Activated CD4-positive, alpha-beta T cell treated with anti-CD3 and anti-CD28 coated beads, Interleukin-2, amount 10 ng/mL, durations not matched to agents 24 days and 14 days (primary cell): ENCODE data around the gene STPG3. TPM values are rescaled to one million over a fixed set of nuclear protein-coding genes. Genes with fewer than 3 reads are reported as not detected.
"Not testable (repeated sequence)": the region's sequence is repeated elsewhere in the genome, so short reads cannot be mapped to it uniquely, and the experiment has no call there.

Source experiments
- DNase-seq: peaks from one replicate; pipeline ENCODE4 v3.0.0; 2022
- H3K27ac Mint-ChIP-seq: one replicate; pipeline ENCODE4 v1.8.0; 2022; ENCODE audit warnings: mild to moderate bottlenecking, mixed read lengths
- H3K27me3 Mint-ChIP-seq: one replicate; pipeline ENCODE4 v1.8.0; 2022; ENCODE audit warnings: mixed read lengths
- H3K36me3 Mint-ChIP-seq: one replicate; pipeline ENCODE4 v1.8.0; 2022; ENCODE audit warnings: low read depth, mild to moderate bottlenecking, mixed read lengths
- H3K4me1 Mint-ChIP-seq: one replicate; pipeline ENCODE4 v1.8.0; 2021; ENCODE audit warnings: mixed read lengths
- H3K4me3 Mint-ChIP-seq: one replicate; pipeline ENCODE4 v1.8.0; 2022; ENCODE audit warnings: mild to moderate bottlenecking, moderate library complexity, mixed read lengths
- H3K9me3 Mint-ChIP-seq: one replicate; pipeline ENCODE4 v1.8.0; 2021; ENCODE audit warnings: mixed read lengths
- intact Hi-C: fragments of 100-400 bp; cut with micrococcal nuclease; formaldehyde crosslinking; loops from one replicate; pipeline ENCODE4 v1.15.1; 2023
- total RNA-seq: library from RNA; stranded (reverse); gene quantifications from 2 replicates; pipeline ENCODE4 v1.2.3, GENCODE V29; 2022

The STPG3 gene
- total RNA-seq, 1 donor from 2014 or later: 0.54 TPM

DNA sequence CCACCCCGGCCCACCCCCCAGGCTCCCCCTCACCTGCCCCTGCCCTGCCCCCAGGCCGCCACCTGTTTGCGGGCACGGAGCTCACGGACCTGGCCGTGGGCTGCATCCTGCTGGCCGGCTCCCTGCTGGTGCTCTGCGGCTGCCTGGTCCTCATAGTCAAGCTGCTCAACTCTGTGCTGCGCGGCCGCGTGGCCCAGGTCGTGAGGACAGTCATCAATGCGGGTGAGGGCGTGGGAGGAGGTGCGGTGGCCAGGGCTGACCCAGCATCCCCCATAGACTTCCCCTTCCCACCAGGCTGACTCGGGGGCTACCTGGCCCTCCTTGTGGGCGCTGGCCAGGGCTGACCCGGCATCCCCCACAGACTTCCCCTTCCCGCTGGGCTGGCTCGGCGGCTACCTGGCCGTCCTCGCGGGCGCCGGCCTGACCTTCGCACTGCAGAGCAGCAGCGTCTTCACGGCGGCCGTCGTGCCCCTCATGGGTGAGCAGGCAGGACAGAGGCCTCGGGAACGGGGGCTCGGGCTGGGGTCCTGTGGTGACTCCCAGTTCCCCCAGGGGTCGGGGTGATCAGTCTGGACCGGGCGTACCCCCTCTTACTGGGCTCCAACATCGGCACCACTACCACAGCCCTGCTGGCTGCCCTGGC, 16.9 kb upstream of the STPG3 start:
- H3K9me3 Mint-ChIP-seq: no peaks in the 10 kb centered on the region
- no peak overlapping the region for H3K27ac Mint-ChIP-seq
- peaks cover 7% of the 10 kb centered on the region for H3K4me1 Mint-ChIP-seq
- intact Hi-C loops: no loop called here
- H3K4me3 Mint-ChIP-seq: no peak overlapping the region
- H3K36me3 Mint-ChIP-seq: peaks cover 2% of the 10 kb centered on the region
- peaks cover 2% of the 10 kb centered on the region for H3K27me3 Mint-ChIP-seq
- no peak for DNase-seq

DNA sequence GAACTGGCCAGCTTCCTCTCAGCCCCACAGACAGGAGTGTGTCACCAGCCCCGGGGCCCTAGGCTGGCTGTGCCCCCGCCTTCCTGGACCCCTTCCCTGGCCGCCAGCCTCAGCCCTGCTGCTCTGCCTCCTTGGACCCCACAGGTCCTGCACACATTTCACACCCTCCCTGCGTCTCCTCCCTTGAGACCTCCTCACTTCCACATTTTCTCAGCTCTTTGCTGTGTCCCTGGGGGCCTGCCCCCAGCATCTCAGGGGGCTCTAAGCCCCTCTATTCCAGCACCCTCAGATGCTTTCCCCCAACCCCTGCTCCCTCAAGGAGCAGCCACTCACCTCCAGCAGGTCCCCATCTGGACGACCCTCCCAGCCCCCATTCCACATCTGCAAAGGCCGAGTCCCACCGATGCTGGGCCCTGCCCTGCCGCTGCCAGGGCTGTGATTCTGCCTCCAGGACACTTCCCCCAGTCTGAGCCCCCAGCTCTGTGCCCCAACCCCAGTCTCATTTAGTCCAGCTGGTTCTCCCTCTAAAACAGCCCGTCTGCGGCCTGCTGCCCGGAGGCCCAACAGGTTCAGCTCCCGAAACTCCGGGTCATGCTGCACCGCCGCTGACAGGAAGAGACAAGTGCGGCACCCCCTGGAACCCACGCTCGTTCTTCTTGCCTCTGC, 16.2 kb upstream of the STPG3 start:
- Mint-ChIP-seq H3K27me3 (peaks cover 2% of the 10 kb centered on the region), H3K27ac (no peak overlapping the region), H3K4me1 (peaks cover 7% of the 10 kb centered on the region), H3K9me3 (no peaks in the 10 kb centered on the region), H3K36me3 (peaks cover 2% of the 10 kb centered on the region), H3K4me3 (no peak overlapping the region)
- intact Hi-C loops: no loop called here
- DNase-seq: no peak

DNA sequence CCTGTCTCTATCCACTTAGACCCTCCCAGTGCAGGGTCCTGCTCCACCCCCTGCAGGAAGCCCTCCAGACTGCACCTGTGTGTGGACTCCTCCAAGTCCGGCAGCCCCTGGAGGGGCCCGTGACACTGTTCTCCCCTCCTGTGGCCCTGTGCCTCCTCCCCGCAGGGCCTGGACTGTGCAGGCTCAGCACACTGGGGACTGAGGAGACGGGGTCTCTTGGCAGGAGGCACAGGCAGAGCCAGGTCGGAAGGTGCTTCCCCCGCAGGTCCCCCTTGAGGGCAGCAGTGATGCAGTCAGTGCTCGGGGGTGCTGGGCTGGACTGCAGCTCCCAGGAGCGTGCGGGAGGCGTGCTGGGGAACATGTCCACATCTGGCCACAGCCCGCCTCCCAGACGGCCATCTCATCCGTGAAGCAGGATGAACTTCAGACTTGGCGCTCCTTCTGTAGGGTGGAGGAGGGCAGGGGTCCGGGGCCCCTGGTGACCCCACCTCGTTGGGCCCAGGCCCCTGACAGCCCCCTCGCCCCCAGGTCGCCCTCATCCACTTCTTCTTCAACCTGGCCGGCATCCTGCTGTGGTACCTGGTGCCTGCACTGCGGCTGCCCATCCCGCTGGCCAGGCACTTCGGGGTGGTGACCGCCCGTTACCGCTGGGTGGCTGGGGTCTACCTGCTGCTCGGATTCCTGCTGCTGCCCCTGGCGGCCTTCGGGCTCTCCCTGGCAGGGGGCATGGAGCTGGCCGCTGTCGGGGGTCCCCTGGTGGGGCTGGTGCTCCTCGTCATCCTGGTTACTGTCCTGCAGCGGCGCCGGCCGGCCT, 15.5 kb upstream of the STPG3 start:
- Mint-ChIP-seq H3K27ac (no peak overlapping the region), H3K4me1 (peaks cover 7% of the 10 kb centered on the region)
- intact Hi-C loops: loop anchor here (2.0 kb wide), 1 partner anchor 47 kb away; the partner anchor contains the start of genes ANAPC2 and SSNA1

DNA sequence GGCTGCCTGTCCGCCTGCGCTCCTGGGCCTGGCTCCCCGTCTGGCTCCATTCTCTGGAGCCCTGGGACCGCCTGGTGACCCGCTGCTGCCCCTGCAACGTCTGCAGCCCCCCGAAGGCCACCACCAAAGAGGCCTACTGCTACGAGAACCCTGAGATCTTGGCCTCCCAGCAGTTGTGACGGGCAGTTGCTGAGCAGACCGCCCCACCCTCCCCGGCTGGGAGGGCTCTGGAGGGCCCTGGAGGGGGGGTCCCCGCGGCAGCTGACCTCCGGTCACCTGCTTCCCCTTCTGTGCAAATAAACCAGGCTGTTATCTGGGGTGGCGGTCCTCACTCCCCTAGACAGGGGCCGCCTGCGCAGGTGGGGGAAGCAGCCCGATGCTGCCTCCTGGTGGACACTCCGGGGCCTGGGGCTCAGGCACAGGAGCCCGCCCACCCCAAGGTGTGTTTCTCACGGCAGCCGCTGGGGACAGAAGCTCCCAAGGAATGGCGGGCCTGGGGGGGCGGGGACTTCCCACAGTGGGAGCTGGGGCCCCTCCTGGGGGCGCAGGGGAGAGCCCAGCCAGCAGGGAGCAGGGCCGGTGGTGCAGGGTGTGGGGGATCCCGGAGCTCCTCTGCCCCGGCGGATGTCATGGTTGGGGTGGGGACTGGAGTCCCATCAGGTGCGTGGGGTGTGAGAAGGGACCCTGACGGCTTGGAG, 14.7 kb upstream of the STPG3 start:
- Mint-ChIP-seq H3K9me3 (no peaks in the 10 kb centered on the region), H3K4me3 (no peak overlapping the region), H3K4me1 (peaks cover 7% of the 10 kb centered on the region), H3K27ac (no peak overlapping the region), H3K36me3 (peaks cover 5% of the 10 kb centered on the region), H3K27me3 (peaks cover 3% of the 10 kb centered on the region)
- peak; percentile 97 for DNase-seq
- intact Hi-C loops: loop anchor here (2.0 kb wide), 1 partner anchor 48 kb away; the partner anchor contains the start of genes ANAPC2 and SSNA1

More for the DNA sequence above, 15.5 kb upstream of the STPG3 start:
- H3K4me3 Mint-ChIP-seq: no peak overlapping the region
- peaks cover 2% of the 10 kb centered on the region for H3K27me3 Mint-ChIP-seq
- H3K9me3 Mint-ChIP-seq: no peaks in the 10 kb centered on the region
- DNase-seq: no peak
- H3K36me3 Mint-ChIP-seq: peaks cover 2% of the 10 kb centered on the region

DNA sequence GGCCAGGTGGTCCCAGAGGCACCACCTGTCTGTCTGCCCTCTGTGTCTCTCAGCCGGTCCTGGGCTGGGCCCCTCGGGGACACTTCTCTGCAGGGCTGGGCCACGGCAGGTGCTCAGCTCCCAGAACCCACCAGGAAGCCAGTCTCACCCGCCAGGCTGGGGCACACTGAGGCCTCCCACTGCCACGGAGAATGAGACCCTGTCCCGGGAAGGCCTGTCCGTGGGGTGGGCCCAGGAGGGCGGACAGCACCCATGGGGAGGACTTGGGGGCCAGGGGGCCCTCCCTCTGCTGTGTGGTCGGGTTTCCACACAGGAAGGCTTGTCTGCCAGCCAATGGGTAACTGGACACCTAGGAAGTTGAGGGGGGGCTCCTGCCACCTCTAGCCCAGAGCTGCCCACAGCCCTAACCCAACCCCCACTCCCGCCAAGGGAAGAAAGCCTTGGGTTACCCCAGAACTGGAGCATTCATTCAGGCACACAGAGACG, 14.1 kb upstream of the STPG3 start:
- peaks cover 7% of the 10 kb centered on the region for H3K4me1 Mint-ChIP-seq
- H3K4me3 Mint-ChIP-seq: no peak overlapping the region
- intact Hi-C loops: loop anchor here (2.0 kb wide), 1 partner anchor 48 kb away; the partner anchor contains the start of genes ANAPC2 and SSNA1
- H3K27me3 Mint-ChIP-seq: peaks cover 3% of the 10 kb centered on the region
- peaks cover 9% of the 10 kb centered on the region for H3K36me3 Mint-ChIP-seq
- no peaks in the 10 kb centered on the region for H3K9me3 Mint-ChIP-seq
- DNase-seq: no peak
- no peak overlapping the region for H3K27ac Mint-ChIP-seq

DNA sequence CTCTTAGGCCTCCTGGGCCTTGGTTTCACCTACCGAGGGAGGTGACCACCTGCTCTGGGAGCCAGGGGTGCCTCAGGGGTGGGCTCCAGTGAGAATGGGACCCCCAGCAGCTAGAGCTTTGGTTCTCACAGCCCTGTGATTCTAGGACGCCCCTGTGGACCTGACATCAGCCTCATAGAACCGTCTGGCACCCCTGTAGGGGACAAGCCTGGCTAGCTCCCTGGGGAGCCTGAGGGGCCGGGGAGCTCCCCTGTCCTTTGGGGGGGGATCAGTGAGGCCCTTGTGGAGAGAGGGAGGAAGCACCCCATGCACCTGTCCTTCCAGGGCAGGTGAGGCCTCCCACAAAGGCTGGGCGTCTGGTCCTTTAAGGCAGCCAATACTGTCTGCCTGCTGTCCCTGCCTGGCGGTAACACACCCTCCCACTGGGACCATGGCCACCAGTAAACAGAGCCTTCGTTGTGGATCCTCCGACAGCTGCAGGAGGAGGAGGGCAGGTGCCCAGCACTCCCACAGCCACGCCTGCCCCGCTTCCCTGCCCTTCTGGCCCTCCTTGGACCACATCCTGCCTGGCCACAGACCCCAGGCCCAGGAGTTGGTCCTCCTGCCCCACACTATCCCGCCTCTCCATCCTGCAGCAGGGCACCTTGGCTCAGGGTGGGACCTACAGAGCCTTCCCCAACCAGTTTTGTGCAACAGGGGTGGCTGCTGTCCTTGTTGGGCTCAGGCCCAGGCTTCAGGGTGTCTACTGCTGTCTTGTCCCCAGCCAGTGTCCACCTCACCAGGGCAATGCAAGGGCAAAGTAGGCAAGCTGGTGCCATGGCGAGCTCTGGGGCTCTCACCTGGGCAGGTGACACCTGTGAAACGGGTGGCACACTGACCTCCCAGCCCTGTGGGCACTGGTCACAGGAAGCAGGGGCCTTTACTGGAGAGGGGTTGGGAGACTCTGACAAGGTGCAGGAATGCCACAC, 13.0 kb upstream of the STPG3 start:
- Mint-ChIP-seq H3K9me3 (no peaks in the 10 kb centered on the region), H3K27me3 (peaks cover 3% of the 10 kb centered on the region), H3K4me1 (peaks cover 17% of the 10 kb centered on the region), H3K36me3 (peaks cover 20% of the 10 kb centered on the region), H3K27ac (no peak overlapping the region), H3K4me3 (peak overlapping the region; percentile 15)
- intact Hi-C loops: loop anchor here (2.0 kb wide), 1 partner anchor 49 kb away; the partner anchor contains the start of genes ANAPC2 and SSNA1
- no peak for DNase-seq

DNA sequence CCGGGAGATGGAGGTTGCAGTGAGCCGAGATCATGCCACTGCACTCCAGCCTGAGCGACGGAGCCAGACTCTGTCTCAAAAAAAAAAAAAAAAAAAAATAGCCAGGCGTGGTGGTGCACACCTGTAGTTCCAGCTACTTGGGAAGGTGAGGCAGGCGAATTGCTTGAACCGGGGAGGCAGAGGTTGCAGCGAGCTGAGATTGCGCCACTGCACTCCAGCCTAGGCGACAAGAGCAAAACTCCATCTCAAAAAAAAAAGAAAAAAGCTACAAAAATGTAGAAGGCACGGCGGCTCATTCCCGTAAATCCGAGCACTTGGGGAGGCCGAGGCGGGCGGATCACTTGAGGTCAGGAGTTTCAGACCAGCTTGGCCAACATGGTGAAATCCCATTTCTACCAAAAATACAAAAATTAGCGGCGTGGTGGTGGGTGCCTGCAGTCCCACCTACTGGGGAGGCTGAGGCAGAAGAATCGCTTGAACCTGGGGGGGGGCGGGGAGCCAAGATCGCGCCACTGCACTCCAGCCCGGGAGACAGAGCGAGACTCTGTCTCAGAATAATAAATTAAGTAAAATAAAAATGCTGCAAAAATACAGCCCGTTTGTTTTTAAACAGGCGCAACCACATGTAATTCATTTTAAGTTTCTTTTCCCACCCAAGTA, 11.4 kb upstream of the STPG3 start:
- Mint-ChIP-seq H3K27ac (peak overlapping the region; percentile 53), H3K4me1 (peaks cover 19% of the 10 kb centered on the region), H3K4me3 (peak overlapping the region; percentile 90), H3K36me3 (peaks cover 28% of the 10 kb centered on the region)
- H3K27me3 Mint-ChIP-seq, H3K9me3 Mint-ChIP-seq, DNase-seq: not testable (repeated sequence)
- intact Hi-C loops: loop anchor here (2.0 to 5.0 kb wide), 2 partner anchors 37 to 111 kb away; partner anchors contain the start of gene TPRN

DNA sequence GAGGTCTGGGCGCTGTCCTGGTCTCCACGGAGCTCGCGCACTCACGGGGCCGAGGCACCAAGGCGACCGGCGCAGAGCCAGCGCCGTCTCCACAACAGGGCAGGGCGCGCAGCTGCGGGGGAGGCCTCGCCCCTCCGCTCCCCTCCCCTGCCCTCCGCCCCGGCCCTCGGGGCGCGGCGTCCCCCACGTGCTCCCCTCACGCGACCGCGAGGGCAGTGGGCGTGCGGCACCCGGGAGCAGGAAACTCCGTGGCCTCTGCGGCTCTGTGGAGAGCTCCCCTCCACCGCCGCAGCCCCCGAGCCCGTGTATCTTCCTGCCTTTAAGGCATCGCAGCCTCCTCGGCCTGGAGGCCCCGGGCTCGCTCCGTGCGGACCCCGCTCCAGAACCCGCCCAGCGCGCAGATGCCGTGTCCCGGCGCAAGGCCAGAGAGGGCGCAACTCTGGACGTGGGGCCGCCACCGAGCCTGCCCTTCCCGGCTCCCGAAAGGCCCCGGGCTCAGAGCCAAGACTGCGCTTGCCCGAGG, 10.7 kb upstream of the STPG3 start:
- intact Hi-C loops: loop anchor here (2.0 to 5.0 kb wide), 2 partner anchors 38 to 112 kb away; partner anchors contain the start of gene TPRN
- peak; percentile 93 for DNase-seq
- peaks cover 2% of the 10 kb centered on the region for H3K27me3 Mint-ChIP-seq
- H3K36me3 Mint-ChIP-seq: peaks cover 28% of the 10 kb centered on the region
- H3K27ac Mint-ChIP-seq: peak overlapping the region; percentile 53
- H3K4me3 Mint-ChIP-seq: peak overlapping the region; percentile 90
- peaks cover 19% of the 10 kb centered on the region for H3K4me1 Mint-ChIP-seq
- H3K9me3 Mint-ChIP-seq: no peaks in the 10 kb centered on the region

DNA sequence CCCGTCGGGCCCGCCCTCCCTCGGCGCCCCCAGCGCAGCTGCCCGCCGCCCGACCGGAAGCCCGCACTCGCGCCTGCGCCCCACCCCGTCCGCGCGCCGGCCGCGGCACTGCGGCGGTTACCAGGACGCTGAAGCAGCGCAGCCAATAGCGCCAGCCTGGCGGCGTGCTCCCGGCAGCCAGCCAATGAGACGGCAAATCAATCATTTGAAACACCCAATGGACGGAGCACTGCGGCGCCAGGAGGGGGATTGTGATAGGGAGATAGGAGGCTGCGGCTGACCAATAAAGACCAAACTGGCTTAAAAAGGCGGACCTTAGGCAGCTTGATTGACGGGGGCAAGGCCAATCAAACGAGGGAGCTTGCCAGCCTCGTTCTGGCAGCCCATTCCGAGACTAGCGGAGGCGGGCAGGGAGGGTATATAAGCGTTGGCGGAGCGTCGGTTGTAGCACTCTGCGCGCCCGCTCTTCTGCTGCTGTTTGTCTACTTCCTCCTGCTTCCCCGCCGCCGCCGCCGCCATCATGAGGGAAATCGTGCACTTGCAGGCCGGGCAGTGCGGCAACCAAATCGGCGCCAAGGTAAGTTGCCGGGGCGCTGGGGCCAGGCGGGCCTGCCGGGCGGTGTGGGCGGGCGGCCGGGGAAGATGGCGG, 10.1 kb upstream of the STPG3 start, which contains the start of gene TUBB4B:
Gene TUBB4B, plus strand, starts transcription at position 447 of the 649 bp plus-strand sequence. Its CDS starts 74 bp downstream, at position 521.
- no peaks in the 10 kb centered on the region for H3K9me3 Mint-ChIP-seq
- H3K36me3 Mint-ChIP-seq: peaks cover 28% of the 10 kb centered on the region
- intact Hi-C loops: loop anchor here (1.0 to 5.0 kb wide), 4 partner anchors 14 to 112 kb away; partner anchors contain the start of genes NELFB and TPRN
- DNase-seq: peak; percentile 99
- H3K4me3 Mint-ChIP-seq: peak within 1 kb of the TSS; percentile 90
- peaks cover 2% of the 10 kb centered on the region for H3K27me3 Mint-ChIP-seq
- peaks cover 19% of the 10 kb centered on the region for H3K4me1 Mint-ChIP-seq
- H3K27ac Mint-ChIP-seq: peak within 1 kb of the TSS; percentile 95

DNA sequence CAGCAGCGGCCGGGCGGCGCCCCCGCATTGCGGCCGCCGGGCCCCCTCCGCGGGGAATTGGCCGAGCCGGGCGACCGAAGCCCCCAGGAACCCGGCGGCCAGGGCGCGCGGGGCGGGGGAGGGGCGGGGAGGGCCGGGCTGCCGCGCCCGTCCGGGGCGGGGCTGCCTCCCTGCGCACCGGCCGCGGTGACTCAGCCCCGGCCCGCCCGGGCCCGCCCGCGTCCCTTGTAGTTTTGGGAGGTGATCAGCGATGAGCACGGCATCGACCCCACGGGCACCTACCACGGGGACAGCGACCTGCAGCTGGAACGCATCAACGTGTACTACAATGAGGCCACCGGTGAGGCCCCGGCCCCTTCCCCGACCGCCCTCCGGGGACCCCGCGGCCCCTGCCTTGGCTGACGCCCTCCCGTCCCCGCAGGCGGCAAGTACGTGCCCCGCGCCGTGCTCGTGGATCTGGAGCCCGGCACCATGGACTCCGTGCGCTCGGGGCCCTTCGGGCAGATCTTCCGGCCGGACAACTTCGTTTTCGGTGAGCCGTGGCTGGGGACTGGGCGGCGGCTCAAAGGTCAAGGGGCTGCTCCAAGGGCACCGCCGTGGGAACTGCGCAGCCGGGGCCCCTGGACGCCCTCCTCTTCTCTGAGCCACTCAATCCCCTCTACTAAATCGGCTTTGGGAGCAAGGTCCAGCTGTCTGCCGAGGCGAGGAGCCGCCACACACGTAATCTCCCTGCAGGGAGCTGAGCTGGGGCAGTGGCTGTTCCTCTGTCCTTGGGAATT, 9.4 kb upstream of the STPG3 start:
- peak; percentile 90 for DNase-seq
- intact Hi-C loops: loop anchor here (1.0 to 5.0 kb wide), 4 partner anchors 14 to 113 kb away; partner anchors contain the start of genes NELFB and TPRN
- Mint-ChIP-seq H3K9me3 (no peaks in the 10 kb centered on the region), H3K27ac (peak overlapping the region; percentile 83), H3K4me3 (peak overlapping the region; percentile 90), H3K4me1 (peaks cover 19% of the 10 kb centered on the region), H3K36me3 (peaks cover 28% of the 10 kb centered on the region), H3K27me3 (peaks cover 2% of the 10 kb centered on the region)
